ENCODE data around the gene SLC66A2. TPM values are rescaled to one million over a fixed set of nuclear protein-coding genes. Genes with fewer than 3 reads are reported as not detected.

Gene SLC66A2
- total and polyA plus RNA-seq, 2 of the 13 experiments (the other 11 are each of a cell fraction or from before 2014, with no cell fraction given), result 33.5 to 41.9 TPM

DNA sequence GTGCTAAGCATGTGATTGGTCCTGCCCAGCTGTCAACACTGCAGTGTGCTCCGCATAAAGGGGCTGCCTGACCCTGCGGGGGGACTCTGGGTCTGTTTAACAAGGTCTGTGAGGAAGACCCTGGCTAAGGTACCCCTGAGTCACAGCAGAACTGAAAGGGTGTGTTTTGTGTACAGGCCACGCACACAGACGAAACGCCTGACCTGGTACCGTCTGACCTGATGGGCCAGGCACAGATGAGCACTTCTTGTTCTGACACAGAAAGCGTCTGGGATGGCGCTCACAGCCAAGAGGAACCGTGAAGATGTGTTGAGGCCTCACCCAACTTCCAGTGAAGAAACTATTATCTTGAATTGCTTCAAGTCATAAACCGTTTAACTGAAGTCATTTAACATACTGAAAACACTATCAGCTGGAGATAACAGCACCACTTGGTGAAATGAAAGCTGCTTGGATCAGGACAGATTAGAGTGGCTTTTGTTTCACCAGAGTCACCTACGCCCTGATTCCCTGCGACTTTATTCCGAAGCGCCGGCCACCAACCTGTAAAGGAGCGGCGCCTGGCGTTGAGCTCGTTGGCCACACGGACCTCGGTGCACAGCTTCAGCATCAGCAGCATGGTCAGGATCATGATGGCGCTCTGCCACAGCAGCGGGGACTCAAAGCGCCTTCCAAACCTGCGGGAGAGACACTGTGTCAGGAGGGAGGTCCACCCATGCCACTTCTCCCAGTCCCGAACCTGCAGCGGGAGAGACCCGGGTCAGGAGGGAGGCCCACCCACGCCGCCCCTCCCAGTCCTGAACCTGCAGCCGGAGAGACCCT lies 8.5 kb downstream of the SLC66A2 start:
- Histone ChIP-seq H3K4me3 (replicated peaks in 1 of 3; ENCODE audit: insufficient read depth in 1 of 3, low read depth in 2 of 3, low read length in 3 of 3) (no peak overlapping the region), H4K20me1 (ENCODE audit: insufficient read depth, low read length) (peaks cover 14% of the 10 kb centered on the region; the same call in 1 of the 2 replicates), H3K27me3 (ENCODE audit: control insufficient read depth in 1 of 2, insufficient read depth in 2 of 2, low read length in 2 of 2) (no peaks in the 10 kb centered on the region), H3K27ac (ENCODE audit: extremely low read length, insufficient read depth, low read length) (peak overlapping the region; percentile 26), H3K4me1 (ENCODE audit: insufficient read depth, low read length) (peaks cover 77% of the 10 kb centered on the region), H3K4me2 (ENCODE audit: low read depth, low read length) (no peak overlapping the region), H3K79me2 (ENCODE audit: insufficient read depth, low read length) (peaks cover 89% of the 10 kb centered on the region), H3K36me3 (replicated peaks in 1 of 2; ENCODE audit: control insufficient read depth in 1 of 2, insufficient read depth in 2 of 2, low read length in 2 of 2) (peaks cover 12 to 41% of the 10 kb centered on the region in 2 experiments; a peak in 4 of 5 replicates), H3K9me3 (ENCODE audit: low read length) (no peaks in the 10 kb centered on the region), H3K9ac (ENCODE audit: insufficient read depth, low read depth, low read length) (no peak overlapping the region), H2AFZ (ENCODE audit: low read length) (no peak overlapping the region)
- no peak for TF ChIP-seq SP5 (CRISPR knock-in tag; IDR thresholded peaks at IDR 0.05; ENCODE audit: borderline replicate concordance, low read depth)
- BruUV-seq (replicated peaks), result no TSS peak
- intact Hi-C loops (cut with micrococcal nuclease; ENCODE audit: unreplicated experiment), result no loop called here
- POLR2A ChIA-PET, result no interaction called here
- CTCF ChIA-PET (ENCODE audit: low intra/inter-chr PET ratio, low total read pairs), result no interaction called here
- DNase-seq (ENCODE audit: low spot score) (no peak), FAIRE-seq (no peak), ATAC-seq (no peak)
- in situ Hi-C loops (cut with HindIII; ENCODE audit: extremely low pct_ligation_motif_present, low pct_unique_long_range_greater_than_20kb), result no loop called here
- WGBS (ENCODE audit: low lambda C conversion rate), result 94% methylated on average over 28 of the region's 31 CpGs

DNA sequence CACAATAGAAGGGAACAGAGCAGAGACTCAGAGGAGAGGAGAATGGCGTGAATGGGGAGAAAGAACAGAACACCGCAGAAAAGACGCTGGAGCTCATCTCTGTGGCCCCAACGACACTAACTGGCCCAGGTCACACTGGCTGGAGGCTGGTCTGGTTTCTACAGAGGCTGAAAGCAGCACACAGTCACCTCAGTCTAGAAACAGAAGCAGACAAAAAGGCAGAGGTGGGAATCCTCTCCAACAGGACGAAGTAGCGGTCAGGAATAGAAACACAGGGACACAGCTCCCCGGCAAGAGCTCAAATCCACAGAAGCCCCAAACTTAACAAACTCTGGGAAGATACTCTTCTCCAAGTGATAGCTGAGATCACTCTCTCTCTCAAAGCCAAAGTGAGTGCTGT lies 9.2 kb downstream of the SLC66A2 start:
- Histone ChIP-seq H3K9me3 (ENCODE audit: low read length) (no peaks in the 10 kb centered on the region), H2AFZ (ENCODE audit: low read length) (no peak overlapping the region), H3K27me3 (ENCODE audit: control insufficient read depth in 1 of 2, insufficient read depth in 2 of 2, low read length in 2 of 2) (no peaks in the 10 kb centered on the region), H3K4me3 (replicated peaks in 1 of 3; ENCODE audit: insufficient read depth in 1 of 3, low read depth in 2 of 3, low read length in 3 of 3) (no peak overlapping the region), H3K4me2 (ENCODE audit: low read depth, low read length) (no peak overlapping the region), H3K36me3 (replicated peaks in 1 of 2; ENCODE audit: control insufficient read depth in 1 of 2, insufficient read depth in 2 of 2, low read length in 2 of 2) (peaks cover 12 to 41% of the 10 kb centered on the region in 2 experiments; a peak in 4 of 5 replicates), H4K20me1 (ENCODE audit: insufficient read depth, low read length) (peaks cover 14% of the 10 kb centered on the region; the same call in 1 of the 2 replicates), H3K79me2 (ENCODE audit: insufficient read depth, low read length) (peaks cover 89% of the 10 kb centered on the region), H3K27ac (ENCODE audit: extremely low read length, insufficient read depth, low read length) (peak overlapping the region; percentile 26), H3K9ac (ENCODE audit: insufficient read depth, low read depth, low read length) (no peak overlapping the region), H3K4me1 (ENCODE audit: insufficient read depth, low read length) (peaks cover 77% of the 10 kb centered on the region)
- FAIRE-seq, result no peak
- intact Hi-C loops (cut with micrococcal nuclease; ENCODE audit: unreplicated experiment), result no loop called here
- 97% methylated on average over 7 of the region's 7 CpGs for WGBS (ENCODE audit: low lambda C conversion rate)
- TF ChIP-seq SP4 (CRISPR knock-in tag; IDR thresholded peaks at IDR 0.05), result no peak
- TF ChIP-seq, protein P1, sequence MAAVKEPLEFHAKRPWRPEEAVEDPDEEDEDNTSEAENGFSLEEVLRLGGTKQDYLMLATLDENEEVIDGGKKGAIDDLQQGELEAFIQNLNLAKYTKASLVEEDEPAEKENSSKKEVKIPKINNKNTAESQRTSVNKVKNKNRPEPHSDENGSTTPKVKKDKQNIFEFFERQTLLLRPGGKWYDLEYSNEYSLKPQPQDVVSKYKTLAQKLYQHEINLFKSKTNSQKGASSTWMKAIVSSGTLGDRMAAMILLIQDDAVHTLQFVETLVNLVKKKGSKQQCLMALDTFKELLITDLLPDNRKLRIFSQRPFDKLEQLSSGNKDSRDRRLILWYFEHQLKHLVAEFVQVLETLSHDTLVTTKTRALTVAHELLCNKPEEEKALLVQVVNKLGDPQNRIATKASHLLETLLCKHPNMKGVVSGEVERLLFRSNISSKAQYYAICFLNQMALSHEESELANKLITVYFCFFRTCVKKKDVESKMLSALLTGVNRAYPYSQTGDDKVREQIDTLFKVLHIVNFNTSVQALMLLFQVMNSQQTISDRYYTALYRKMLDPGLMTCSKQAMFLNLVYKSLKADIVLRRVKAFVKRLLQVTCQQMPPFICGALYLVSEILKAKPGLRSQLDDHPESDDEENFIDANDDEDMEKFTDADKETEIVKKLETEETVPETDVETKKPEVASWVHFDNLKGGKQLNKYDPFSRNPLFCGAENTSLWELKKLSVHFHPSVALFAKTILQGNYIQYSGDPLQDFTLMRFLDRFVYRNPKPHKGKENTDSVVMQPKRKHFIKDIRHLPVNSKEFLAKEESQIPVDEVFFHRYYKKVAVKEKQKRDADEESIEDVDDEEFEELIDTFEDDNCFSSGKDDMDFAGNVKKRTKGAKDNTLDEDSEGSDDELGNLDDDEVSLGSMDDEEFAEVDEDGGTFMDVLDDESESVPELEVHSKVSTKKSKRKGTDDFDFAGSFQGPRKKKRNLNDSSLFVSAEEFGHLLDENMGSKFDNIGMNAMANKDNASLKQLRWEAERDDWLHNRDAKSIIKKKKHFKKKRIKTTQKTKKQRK (IDR thresholded peaks at IDR 0.05; ENCODE audit: low read length), result no peak
- no peak for TF ChIP-seq BCL6 (CRISPR knock-in tag; IDR thresholded peaks at IDR 0.05)
- TF ChIP-seq ZNF143 (CRISPR knock-in tag; IDR thresholded peaks at IDR 0.05), result no peak
- TF ChIP-seq SKI (IDR thresholded peaks at IDR 0.05; ENCODE audit: partially characterized antibody), result no peak
- TF ChIP-seq ZFYVE20 (CRISPR knock-in tag; IDR thresholded peaks at IDR 0.05; ENCODE audit: borderline replicate concordance, low read depth), result no peak
- TF ChIP-seq, protein P2, sequence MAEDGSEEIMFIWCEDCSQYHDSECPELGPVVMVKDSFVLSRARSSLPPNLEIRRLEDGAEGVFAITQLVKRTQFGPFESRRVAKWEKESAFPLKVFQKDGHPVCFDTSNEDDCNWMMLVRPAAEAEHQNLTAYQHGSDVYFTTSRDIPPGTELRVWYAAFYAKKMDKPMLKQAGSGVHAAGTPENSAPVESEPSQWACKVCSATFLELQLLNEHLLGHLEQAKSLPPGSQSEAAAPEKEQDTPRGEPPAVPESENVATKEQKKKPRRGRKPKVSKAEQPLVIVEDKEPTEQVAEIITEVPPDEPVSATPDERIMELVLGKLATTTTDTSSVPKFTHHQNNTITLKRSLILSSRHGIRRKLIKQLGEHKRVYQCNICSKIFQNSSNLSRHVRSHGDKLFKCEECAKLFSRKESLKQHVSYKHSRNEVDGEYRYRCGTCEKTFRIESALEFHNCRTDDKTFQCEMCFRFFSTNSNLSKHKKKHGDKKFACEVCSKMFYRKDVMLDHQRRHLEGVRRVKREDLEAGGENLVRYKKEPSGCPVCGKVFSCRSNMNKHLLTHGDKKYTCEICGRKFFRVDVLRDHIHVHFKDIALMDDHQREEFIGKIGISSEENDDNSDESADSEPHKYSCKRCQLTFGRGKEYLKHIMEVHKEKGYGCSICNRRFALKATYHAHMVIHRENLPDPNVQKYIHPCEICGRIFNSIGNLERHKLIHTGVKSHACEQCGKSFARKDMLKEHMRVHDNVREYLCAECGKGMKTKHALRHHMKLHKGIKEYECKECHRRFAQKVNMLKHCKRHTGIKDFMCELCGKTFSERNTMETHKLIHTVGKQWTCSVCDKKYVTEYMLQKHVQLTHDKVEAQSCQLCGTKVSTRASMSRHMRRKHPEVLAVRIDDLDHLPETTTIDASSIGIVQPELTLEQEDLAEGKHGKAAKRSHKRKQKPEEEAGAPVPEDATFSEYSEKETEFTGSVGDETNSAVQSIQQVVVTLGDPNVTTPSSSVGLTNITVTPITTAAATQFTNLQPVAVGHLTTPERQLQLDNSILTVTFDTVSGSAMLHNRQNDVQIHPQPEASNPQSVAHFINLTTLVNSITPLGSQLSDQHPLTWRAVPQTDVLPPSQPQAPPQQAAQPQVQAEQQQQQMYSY (CRISPR knock-in tag; IDR thresholded peaks at IDR 0.05), result no peak
- TF ChIP-seq HNRNPH1 (optimal IDR thresholded peaks at IDR 0.05; ENCODE audit: low read depth, low read length), result no peak
- POLR2A ChIA-PET, result no interaction called here
- BruUV-seq (replicated peaks), result no TSS peak
- no peak for DNase-seq (ENCODE audit: low spot score)
- no peak for ATAC-seq
- in situ Hi-C loops (cut with HindIII; ENCODE audit: extremely low pct_ligation_motif_present, low pct_unique_long_range_greater_than_20kb), result no loop called here
- CTCF ChIA-PET (ENCODE audit: low intra/inter-chr PET ratio, low total read pairs), result no interaction called here
